ENCODE results near the gene MAGEA10. TPM values are rescaled to one million over a fixed set of nuclear protein-coding genes. Genes with fewer than 3 reads are reported as not detected.
"Not testable (repeated sequence)": the region's sequence is repeated elsewhere in the genome, so short reads cannot be mapped to it uniquely, and the experiment has no call there.

Gene MAGEA10
- not detected in 2 replicates for total RNA-seq
- long read RNA-seq = 0 reads

DNA sequence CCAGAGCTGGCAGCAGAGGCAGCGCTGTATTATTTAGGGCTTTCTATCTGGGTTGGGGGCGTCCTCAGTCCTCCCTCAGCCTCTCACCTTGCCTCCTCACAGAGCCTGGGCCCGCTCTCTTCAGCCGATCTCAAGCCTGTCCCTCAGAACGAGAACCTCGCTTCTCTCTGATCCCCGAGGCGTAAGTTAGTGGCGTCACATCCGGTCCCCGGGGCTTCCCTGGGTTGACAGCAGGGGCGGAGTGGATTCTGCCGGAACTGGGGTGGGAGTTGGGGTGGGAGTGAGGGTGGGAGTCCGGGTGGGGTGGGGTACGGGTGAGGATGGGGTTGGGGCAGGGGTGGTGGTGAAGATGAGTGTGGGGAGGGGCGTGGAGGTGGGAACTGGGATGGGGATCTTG is at the start of gene MAGEA10:
TSS of gene MAGEA10 (minus strand) at position 190 of the 397 bp plus-strand sequence. CDS start 2,957 bp downstream, outside the sequence.
- DNase-seq (ENCODE audit: low read depth, low spot score) = no peak
- Mint-ChIP-seq H3K27ac (ENCODE audit: unreplicated experiment) (no peak within 1 kb of the TSS), H3K9me3 (no peaks in the 10 kb centered on the region)

GRCh38 chrX:152177497-152178269 is 39.3 kb upstream of the MAGEA10 start:
- H3K36me3 Mint-ChIP-seq (ENCODE audit: low read depth) = no peaks in the 10 kb centered on the region
- no peak overlapping the region for H3K27ac Mint-ChIP-seq (ENCODE audit: unreplicated experiment)
- DNase-seq (ENCODE audit: low read depth, low spot score) = no peak
- no peak overlapping the region for H3K4me3 Mint-ChIP-seq
- TF ChIP-seq, protein P1, sequence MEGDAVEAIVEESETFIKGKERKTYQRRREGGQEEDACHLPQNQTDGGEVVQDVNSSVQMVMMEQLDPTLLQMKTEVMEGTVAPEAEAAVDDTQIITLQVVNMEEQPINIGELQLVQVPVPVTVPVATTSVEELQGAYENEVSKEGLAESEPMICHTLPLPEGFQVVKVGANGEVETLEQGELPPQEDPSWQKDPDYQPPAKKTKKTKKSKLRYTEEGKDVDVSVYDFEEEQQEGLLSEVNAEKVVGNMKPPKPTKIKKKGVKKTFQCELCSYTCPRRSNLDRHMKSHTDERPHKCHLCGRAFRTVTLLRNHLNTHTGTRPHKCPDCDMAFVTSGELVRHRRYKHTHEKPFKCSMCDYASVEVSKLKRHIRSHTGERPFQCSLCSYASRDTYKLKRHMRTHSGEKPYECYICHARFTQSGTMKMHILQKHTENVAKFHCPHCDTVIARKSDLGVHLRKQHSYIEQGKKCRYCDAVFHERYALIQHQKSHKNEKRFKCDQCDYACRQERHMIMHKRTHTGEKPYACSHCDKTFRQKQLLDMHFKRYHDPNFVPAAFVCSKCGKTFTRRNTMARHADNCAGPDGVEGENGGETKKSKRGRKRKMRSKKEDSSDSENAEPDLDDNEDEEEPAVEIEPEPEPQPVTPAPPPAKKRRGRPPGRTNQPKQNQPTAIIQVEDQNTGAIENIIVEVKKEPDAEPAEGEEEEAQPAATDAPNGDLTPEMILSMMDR (conservative IDR thresholded peaks at IDR 0.05) = no peak
- H3K4me1 Mint-ChIP-seq = no peaks in the 10 kb centered on the region
- H3K9me3 Mint-ChIP-seq = peaks cover 12% of the 10 kb centered on the region
- H3K27me3 Mint-ChIP-seq (ENCODE audit: low read depth) = no peaks in the 10 kb centered on the region

More for the DNA sequence above, at the start of gene MAGEA10:
- Mint-ChIP-seq H3K27me3 (ENCODE audit: low read depth) (no peaks in the 10 kb centered on the region), H3K4me1 (no peaks in the 10 kb centered on the region), H3K36me3 (ENCODE audit: low read depth) (no peaks in the 10 kb centered on the region), H3K4me3 (no peak within 1 kb of the TSS)
- TF ChIP-seq, protein P1 (conservative IDR thresholded peaks at IDR 0.05) = no peak

- Mint-ChIP-seq H3K4me3 (no peak overlapping the region), H3K9me3 (peaks cover 15% of the 10 kb centered on the region), H3K27ac (ENCODE audit: unreplicated experiment) (no peak overlapping the region), H3K36me3 (ENCODE audit: low read depth) (no peaks in the 10 kb centered on the region), H3K27me3 (ENCODE audit: low read depth) (no peaks in the 10 kb centered on the region), H3K4me1 (no peaks in the 10 kb centered on the region)
- DNase-seq (ENCODE audit: low read depth, low spot score) = no peak
- TF ChIP-seq, protein P1 (conservative IDR thresholded peaks at IDR 0.05) = no peak
Observed at GRCh38 chrX:152177052-152177451, 38.7 kb upstream of the MAGEA10 start.

GRCh38 chrX:152175892-152176291 is 37.5 kb upstream of the MAGEA10 start:
- DNase-seq (ENCODE audit: low read depth, low spot score); H3K27ac Mint-ChIP-seq (ENCODE audit: unreplicated experiment); H3K4me3 Mint-ChIP-seq; H3K27me3 Mint-ChIP-seq (ENCODE audit: low read depth); H3K36me3 Mint-ChIP-seq (ENCODE audit: low read depth); H3K4me1 Mint-ChIP-seq: not testable (repeated sequence)
- peaks cover 15% of the 10 kb centered on the region for H3K9me3 Mint-ChIP-seq

DNA sequence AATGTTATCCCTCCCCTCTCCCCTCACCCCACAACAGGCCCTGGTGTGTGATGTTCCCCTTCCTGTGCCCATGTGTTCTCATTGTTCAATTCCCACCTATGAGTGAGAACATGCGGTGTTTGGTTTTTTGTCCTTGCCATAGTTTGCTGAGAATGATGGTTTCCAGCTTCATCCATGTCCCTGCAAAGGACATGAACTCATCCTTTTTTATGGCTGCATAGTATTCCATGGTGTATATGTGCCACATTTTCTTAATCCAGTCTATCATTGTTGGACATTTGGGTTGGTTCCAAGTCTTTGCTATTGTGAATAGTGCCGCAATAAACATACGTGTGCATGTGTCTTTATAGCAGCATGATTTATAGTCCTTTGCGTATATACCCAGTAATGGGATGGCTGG is 35.5 kb upstream of the MAGEA10 start:
- not testable (repeated sequence) for H3K27ac Mint-ChIP-seq (ENCODE audit: unreplicated experiment); H3K4me1 Mint-ChIP-seq; H3K4me3 Mint-ChIP-seq; H3K27me3 Mint-ChIP-seq (ENCODE audit: low read depth); H3K36me3 Mint-ChIP-seq (ENCODE audit: low read depth); DNase-seq (ENCODE audit: low read depth, low spot score)
- peaks cover 19% of the 10 kb centered on the region for H3K9me3 Mint-ChIP-seq

- DNase-seq (ENCODE audit: low read depth, low spot score) = no peak
- peaks cover 31% of the 10 kb centered on the region for H3K9me3 Mint-ChIP-seq
- H3K27me3 Mint-ChIP-seq (ENCODE audit: low read depth) = no peaks in the 10 kb centered on the region
- no peaks in the 10 kb centered on the region for H3K36me3 Mint-ChIP-seq (ENCODE audit: low read depth)
- H3K4me1 Mint-ChIP-seq = no peaks in the 10 kb centered on the region
- H3K4me3 Mint-ChIP-seq = no peak overlapping the region
- TF ChIP-seq, protein P1 (conservative IDR thresholded peaks at IDR 0.05) = no peak
- no peak overlapping the region for H3K27ac Mint-ChIP-seq (ENCODE audit: unreplicated experiment)
Observed at GRCh38 chrX:152170621-152171020, 32.2 kb upstream of the MAGEA10 start.
